Calu3 (cell line): ENCODE results near the gene WDR64. TPM values are rescaled to one million over a fixed set of nuclear protein-coding genes. Genes with fewer than 3 reads are reported as not detected.
A peak's percentile ranks its signal among the peaks of the same experiment; 100 is the strongest.

Experiments used
- BruUV-seq: library from RNA; stranded (reverse); fragments of 400-500 nt; replicated peaks from 2 replicates; lab custom pipeline; 2021; lab: Mats Ljungman, UMichigan
- CTCF ChIA-PET: fragments of 300-600 bp; sonication (Branson Sonifier 250); formaldehyde crosslinking; loops from one replicate; lab custom pipeline; 2022; ENCODE audit warnings: antibody characterized with exemption; lab: Charles Lee
- DNase-seq: peaks from one replicate; pipeline ENCODE4 v3.0.0; 2022
- H3K27ac Mint-ChIP-seq: one replicate; pipeline ENCODE4 v1.8.0; 2022; ENCODE audit warnings: mixed read lengths; ENCODE audit not compliant: unreplicated experiment
- H3K27me3 Mint-ChIP-seq: one replicate; pipeline ENCODE4 v1.8.0; 2022; ENCODE audit warnings: mixed read lengths; ENCODE audit not compliant: unreplicated experiment
- H3K36me3 Mint-ChIP-seq: one replicate; pipeline ENCODE4 v1.8.0; 2022; ENCODE audit warnings: mild to moderate bottlenecking, moderate library complexity, mixed read lengths; ENCODE audit not compliant: insufficient read depth, unreplicated experiment
- H3K4me1 Mint-ChIP-seq: one replicate; pipeline ENCODE4 v1.8.0; 2022; ENCODE audit warnings: mild to moderate bottlenecking, low read depth, mixed read lengths; ENCODE audit not compliant: unreplicated experiment
- H3K4me3 Mint-ChIP-seq: one replicate; pipeline ENCODE4 v1.8.0; 2022; ENCODE audit warnings: mild to moderate bottlenecking, low read depth, moderate library complexity, mixed read lengths; ENCODE audit not compliant: unreplicated experiment
- H3K9me3 Mint-ChIP-seq: one replicate; pipeline ENCODE4 v1.8.0; 2022; ENCODE audit warnings: low read depth, mixed read lengths; ENCODE audit not compliant: unreplicated experiment
- intact Hi-C: fragments of 100-400 bp; cut with micrococcal nuclease; formaldehyde crosslinking; loops from one replicate; pipeline ENCODE4 v1.10.0; 2022; ENCODE audit not compliant: unreplicated experiment
- total RNA-seq: library from RNA; stranded (reverse); gene quantifications from 2 replicates; pipeline ENCODE4 v1.2.3, GENCODE V29; 2022
- TF ChIP-seq, protein P1 (sequence below): fragments of 200-600 bp; IDR thresholded peaks from one replicate; pipeline ENCODE4 v1.8.0; 2022; ENCODE audit warnings: antibody characterized with exemption; ENCODE audit not compliant: unreplicated experiment

WDR64 gene
- total RNA-seq, 1 experiment from 2014 or later: not detected

DNA sequence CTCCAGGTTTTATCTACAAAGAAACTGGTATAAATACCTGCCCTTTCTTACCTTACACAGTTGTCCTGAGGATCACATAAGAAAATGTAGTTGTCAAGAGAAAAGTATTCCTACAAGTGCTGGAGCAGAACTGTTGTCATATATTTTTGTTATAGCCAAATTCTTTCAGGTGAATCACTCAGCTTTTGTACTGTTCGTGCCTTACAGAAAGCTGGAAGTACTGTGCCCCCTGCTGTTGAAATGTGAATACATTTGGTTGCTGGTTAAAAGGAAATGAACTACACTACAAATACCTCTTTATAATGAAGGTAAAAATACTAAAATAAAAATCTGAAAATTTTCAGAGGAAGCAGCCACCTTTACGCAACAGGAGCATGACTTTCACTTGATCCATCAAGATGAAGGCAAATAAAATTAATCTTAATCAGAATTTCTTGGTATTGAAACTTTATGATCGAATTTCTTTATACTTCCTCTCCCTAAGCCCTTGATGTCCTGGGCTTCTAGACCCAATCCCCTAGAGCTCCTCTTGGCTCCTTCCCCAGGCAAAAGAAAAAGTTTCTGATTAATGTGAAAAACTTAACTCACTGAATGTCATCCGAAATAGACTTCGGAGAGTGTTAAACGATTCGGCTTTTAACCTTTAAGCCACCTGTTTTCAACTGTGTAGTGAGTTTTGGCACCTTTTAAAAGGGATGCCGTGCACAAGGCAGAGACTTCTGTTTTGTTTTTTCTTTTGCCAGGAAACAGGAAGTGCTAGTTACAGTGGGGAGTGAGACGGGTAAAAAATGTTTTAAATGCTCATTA lies 24.4 kb upstream of the WDR64 start:
- Mint-ChIP-seq H3K27ac (no peak overlapping the region), H3K36me3 (no peaks in the 10 kb centered on the region), H3K4me1 (peaks cover 37% of the 10 kb centered on the region), H3K9me3 (no peaks in the 10 kb centered on the region), H3K27me3 (no peaks in the 10 kb centered on the region), H3K4me3 (no peak overlapping the region)
- intact Hi-C loops: loop anchor here (1.0 to 5.0 kb wide), 4 partner anchors 12 to 210 kb away; no protein-coding TSS in a partner anchor
- TF ChIP-seq, protein P1, sequence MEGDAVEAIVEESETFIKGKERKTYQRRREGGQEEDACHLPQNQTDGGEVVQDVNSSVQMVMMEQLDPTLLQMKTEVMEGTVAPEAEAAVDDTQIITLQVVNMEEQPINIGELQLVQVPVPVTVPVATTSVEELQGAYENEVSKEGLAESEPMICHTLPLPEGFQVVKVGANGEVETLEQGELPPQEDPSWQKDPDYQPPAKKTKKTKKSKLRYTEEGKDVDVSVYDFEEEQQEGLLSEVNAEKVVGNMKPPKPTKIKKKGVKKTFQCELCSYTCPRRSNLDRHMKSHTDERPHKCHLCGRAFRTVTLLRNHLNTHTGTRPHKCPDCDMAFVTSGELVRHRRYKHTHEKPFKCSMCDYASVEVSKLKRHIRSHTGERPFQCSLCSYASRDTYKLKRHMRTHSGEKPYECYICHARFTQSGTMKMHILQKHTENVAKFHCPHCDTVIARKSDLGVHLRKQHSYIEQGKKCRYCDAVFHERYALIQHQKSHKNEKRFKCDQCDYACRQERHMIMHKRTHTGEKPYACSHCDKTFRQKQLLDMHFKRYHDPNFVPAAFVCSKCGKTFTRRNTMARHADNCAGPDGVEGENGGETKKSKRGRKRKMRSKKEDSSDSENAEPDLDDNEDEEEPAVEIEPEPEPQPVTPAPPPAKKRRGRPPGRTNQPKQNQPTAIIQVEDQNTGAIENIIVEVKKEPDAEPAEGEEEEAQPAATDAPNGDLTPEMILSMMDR: peak; percentile 75
- no TSS peak for BruUV-seq
- peak; percentile 67 for DNase-seq
- CTCF ChIA-PET: interaction anchor here (0.7 to 4.3 kb wide), 4 partner anchors 12 to 109 kb away, joined by 3 to 29 read pairs (median 5); partner anchors contain the start of gene FH

DNA sequence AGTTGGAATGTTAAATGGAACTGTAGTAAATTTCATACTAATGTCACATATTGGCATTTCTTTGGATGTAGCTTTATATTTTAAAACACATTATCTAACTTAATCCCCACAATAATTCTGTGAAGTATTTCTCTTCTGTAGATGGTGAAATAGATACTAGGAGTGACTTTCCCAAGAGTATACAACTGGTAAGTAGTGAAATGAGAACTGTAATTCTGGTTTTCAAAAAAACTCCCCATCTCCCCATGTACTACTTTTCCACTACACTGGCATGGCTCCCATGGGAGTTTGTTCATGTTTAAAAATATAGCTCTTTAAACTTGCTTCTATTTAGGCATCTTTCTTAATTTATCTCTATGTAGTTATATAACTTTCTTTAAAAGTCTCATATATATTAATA lies 22.1 kb upstream of the WDR64 start:
- Mint-ChIP-seq H3K27ac (no peak overlapping the region), H3K9me3 (no peaks in the 10 kb centered on the region), H3K4me1 (peaks cover 19% of the 10 kb centered on the region), H3K27me3 (no peaks in the 10 kb centered on the region), H3K4me3 (no peak overlapping the region), H3K36me3 (peaks cover 3% of the 10 kb centered on the region)
- DNase-seq: no peak
- TF ChIP-seq, protein P1: no peak
- BruUV-seq: no TSS peak
- CTCF ChIA-PET: interaction anchor here (1.5 kb wide), 1 partner anchor 19 kb away, joined by 3 read pairs; no protein-coding TSS in a partner anchor
- intact Hi-C loops: no loop called here

DNA sequence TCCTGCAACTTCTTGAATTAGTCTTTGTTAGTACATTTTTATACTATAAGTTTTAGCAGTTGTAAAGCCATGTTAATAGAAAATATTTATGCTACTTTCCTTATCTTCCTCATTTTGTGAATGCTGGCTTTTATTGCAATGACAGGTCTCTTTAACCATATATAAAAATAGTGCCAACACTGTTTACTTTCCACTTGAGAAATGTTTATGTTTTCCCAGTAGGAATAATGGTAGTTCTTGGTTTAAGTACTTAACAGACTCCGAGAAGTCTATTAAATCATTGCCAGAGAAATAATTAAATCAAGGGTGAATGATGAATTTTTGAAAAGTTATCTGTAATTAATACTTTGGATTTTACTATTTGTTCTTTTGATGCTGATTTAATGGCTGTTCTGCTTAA lies 21.6 kb upstream of the WDR64 start:
- TF ChIP-seq, protein P1: no peak
- BruUV-seq: no TSS peak
- H3K36me3 Mint-ChIP-seq: peaks cover 6% of the 10 kb centered on the region
- intact Hi-C loops: no loop called here
- no peak for DNase-seq
- H3K27me3 Mint-ChIP-seq: no peaks in the 10 kb centered on the region
- H3K9me3 Mint-ChIP-seq: no peaks in the 10 kb centered on the region
- CTCF ChIA-PET: interaction anchor here (1.5 kb wide), 1 partner anchor 19 kb away, joined by 3 read pairs; no protein-coding TSS in a partner anchor
- peaks cover 14% of the 10 kb centered on the region for H3K4me1 Mint-ChIP-seq
- H3K27ac Mint-ChIP-seq: no peak overlapping the region
- H3K4me3 Mint-ChIP-seq: no peak overlapping the region

DNA sequence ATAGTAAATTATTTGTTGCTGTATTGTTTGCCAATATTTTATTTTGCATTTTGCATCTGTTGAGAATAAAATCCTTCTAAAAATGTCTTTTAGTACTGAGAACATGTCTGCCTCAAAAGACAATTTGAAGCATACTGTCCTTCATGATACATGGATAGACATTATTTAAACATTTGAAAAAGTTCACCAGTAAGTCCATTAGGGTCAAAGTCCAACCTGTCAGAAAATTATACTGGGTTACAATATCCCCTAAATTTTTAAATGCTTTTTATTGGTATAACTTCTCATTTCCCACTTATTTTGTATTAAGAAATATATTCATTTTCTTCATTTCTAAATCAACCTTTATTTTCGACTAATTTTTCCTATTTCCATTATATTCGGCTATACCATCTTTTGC lies 21.2 kb upstream of the WDR64 start:
- TF ChIP-seq, protein P1: no peak
- intact Hi-C loops: no loop called here
- H3K27ac Mint-ChIP-seq: no peak overlapping the region
- CTCF ChIA-PET: no interaction called here
- DNase-seq: no peak
- no peak overlapping the region for H3K4me3 Mint-ChIP-seq
- H3K4me1 Mint-ChIP-seq: peaks cover 11% of the 10 kb centered on the region
- BruUV-seq: no TSS peak
- no peaks in the 10 kb centered on the region for H3K27me3 Mint-ChIP-seq
- peaks cover 6% of the 10 kb centered on the region for H3K36me3 Mint-ChIP-seq
- no peaks in the 10 kb centered on the region for H3K9me3 Mint-ChIP-seq
